HEK293 (cell line): ENCODE data around the gene LTBP1.

Experiments used
- CTCF ChIA-PET: fragments of 350-600 bp; formaldehyde crosslinking; extraction: SDS; loops from one replicate; lab custom pipeline; 2021; ENCODE audit warnings: antibody characterized with exemption; lab: Yijun Ruan, JAX
- POLR2A ChIA-PET: fragments of 300-600 bp; formaldehyde crosslinking; extraction: SDS; loops from one replicate; lab custom pipeline; 2020; ENCODE audit warnings: antibody characterized with exemption, inconsistent platforms; lab: Yijun Ruan, JAX
- H3K27ac ChIP-seq: fragments of 200-500 bp; sonication (Bioruptor generic); 2 replicates; pipeline ENCODE4 v1.5.1; 2014; ENCODE audit warnings: low read depth, low read length, control low read depth, inconsistent platforms; ENCODE audit errors: extremely low read depth
- H3K36me3 ChIP-seq, 2 experiments: fragments of 200-500 bp in 1 of 2; sonication (Bioruptor generic) in 1 of 2; 1 replicate in 1 of 2; 2 replicates in 1 of 2; pipeline ENCODE4 v1.5.1; 2014 to 2017; ENCODE audit warnings: inconsistent platforms in 2 of 2, low read length in 2 of 2; ENCODE audit not compliant: control insufficient read depth in 2 of 2, insufficient read depth in 1 of 2
- H3K4me1 ChIP-seq: fragments of 200-500 bp; sonication (Bioruptor generic); 2 replicates; pipeline ENCODE4 v1.5.1; 2014; ENCODE audit warnings: mild to moderate bottlenecking, low read length, inconsistent platforms; ENCODE audit not compliant: control insufficient read depth, insufficient read depth
- H3K4me3 ChIP-seq: 2 replicates; pipeline ENCODE4 v1.5.1; 2011; ENCODE audit warnings: low read depth, mild to moderate bottlenecking, control low read depth, low read length, moderate library complexity
- H3K9me3 ChIP-seq: fragments of 200-500 bp; sonication (Bioruptor generic); 2 replicates; pipeline ENCODE4 v1.5.1; 2014; ENCODE audit warnings: low read depth, low read length, inconsistent platforms; ENCODE audit not compliant: control insufficient read depth, insufficient read depth
- GLIS1 ChIP-seq: fragments of 450-650 bp; formaldehyde crosslinking; IDR thresholded peaks from 2 replicates; pipeline ENCODE4 v1.5.1; 2016; ENCODE audit warnings: missing biosample characterization, missing genetic modification characterization
- HOXC10 ChIP-seq: sonication (generic); formaldehyde crosslinking; IDR thresholded peaks from 2 replicates; pipeline ENCODE4 v1.8.1; 2023; ENCODE audit warnings: mild to moderate bottlenecking, missing genetic modification reagents
- KLF8 ChIP-seq: fragments of 450-650 bp; formaldehyde crosslinking; IDR thresholded peaks from 2 replicates; pipeline ENCODE4 v1.5.1; 2016; ENCODE audit warnings: missing biosample characterization, missing genetic modification characterization
- MEIS1 ChIP-seq: sonication (generic); formaldehyde crosslinking; IDR thresholded peaks from 2 replicates; pipeline ENCODE4 v1.8.1; 2022; ENCODE audit warnings: missing genetic modification reagents, mild to moderate bottlenecking, borderline replicate concordance
- MYNN ChIP-seq: fragments of 450-650 bp; formaldehyde crosslinking; IDR thresholded peaks from 2 replicates; pipeline ENCODE4 v1.5.1; 2016; ENCODE audit warnings: missing biosample characterization, missing genetic modification characterization, borderline replicate concordance
- PRDM1 ChIP-seq: fragments of 450-650 bp; formaldehyde crosslinking; IDR thresholded peaks from 2 replicates; pipeline ENCODE4; 2016; ENCODE audit warnings: missing biosample characterization, missing genetic modification characterization
- SALL2 ChIP-seq: fragments of 450-650 bp; formaldehyde crosslinking; IDR thresholded peaks from 2 replicates; pipeline ENCODE4 v1.5.0; 2017; ENCODE audit warnings: missing biosample characterization, mild to moderate bottlenecking, missing genetic modification characterization, borderline replicate concordance
- ZBTB17 ChIP-seq: fragments of 450-650 bp; formaldehyde crosslinking; IDR thresholded peaks from 2 replicates; pipeline ENCODE4 v1.5.1; 2016; ENCODE audit warnings: missing biosample characterization, missing genetic modification characterization
- ZFP3 ChIP-seq: fragments of 450-650 bp; formaldehyde crosslinking; IDR thresholded peaks from 2 replicates; pipeline ENCODE4 v1.5.1; 2016; ENCODE audit warnings: low read depth, missing biosample characterization, missing genetic modification characterization
- ZFP41 ChIP-seq: fragments of 450-650 bp; formaldehyde crosslinking; IDR thresholded peaks from 2 replicates; pipeline ENCODE4 v1.5.1; 2016; ENCODE audit warnings: missing biosample characterization, missing genetic modification characterization, borderline replicate concordance
- ZIC2 ChIP-seq: fragments of 450-650 bp; formaldehyde crosslinking; IDR thresholded peaks from 2 replicates; pipeline ENCODE4 v1.5.1; 2016; ENCODE audit warnings: missing biosample characterization, missing genetic modification characterization
- ZNF10 ChIP-seq: fragments of 450-650 bp; formaldehyde crosslinking; IDR thresholded peaks from 2 replicates; pipeline ENCODE4 v1.5.1; 2017; ENCODE audit warnings: missing biosample characterization, missing genetic modification characterization
- ZNF138 ChIP-seq: fragments of 450-650 bp; formaldehyde crosslinking; IDR thresholded peaks from 2 replicates; pipeline ENCODE4 v1.5.1; 2016; ENCODE audit warnings: missing biosample characterization, missing genetic modification characterization, borderline replicate concordance
- ZNF140 ChIP-seq: fragments of 450-650 bp; formaldehyde crosslinking; IDR thresholded peaks from 2 replicates; pipeline ENCODE4 v1.5.1; 2016; ENCODE audit warnings: missing biosample characterization, missing genetic modification characterization
- ZNF221 ChIP-seq: fragments of 450-650 bp; formaldehyde crosslinking; IDR thresholded peaks from 2 replicates; pipeline ENCODE4 v1.5.1; 2017; ENCODE audit warnings: missing biosample characterization, missing genetic modification characterization, borderline replicate concordance
- ZNF324 ChIP-seq: fragments of 450-650 bp; formaldehyde crosslinking; IDR thresholded peaks from 2 replicates; pipeline ENCODE4 v1.5.1; 2016; ENCODE audit warnings: missing biosample characterization, missing genetic modification characterization
- ZNF341 ChIP-seq: fragments of 450-650 bp; formaldehyde crosslinking; IDR thresholded peaks from 2 replicates; pipeline ENCODE4; 2016; ENCODE audit warnings: low read depth, missing biosample characterization, missing genetic modification characterization
- ZNF37A ChIP-seq: fragments of 450-650 bp; IDR thresholded peaks from 2 replicates; pipeline ENCODE4 v1.5.1; 2018; ENCODE audit warnings: missing biosample characterization, missing genetic modification characterization
- ZNF404 ChIP-seq: fragments of 450-650 bp; formaldehyde crosslinking; IDR thresholded peaks from 2 replicates; pipeline ENCODE4 v1.5.1; 2017; ENCODE audit warnings: missing biosample characterization, missing genetic modification characterization
- ZNF423 ChIP-seq: fragments of 450-650 bp; formaldehyde crosslinking; IDR thresholded peaks from 2 replicates; pipeline ENCODE4 v1.5.1; 2016; ENCODE audit warnings: missing biosample characterization, missing genetic modification characterization
- ZNF514 ChIP-seq: fragments of 450-650 bp; formaldehyde crosslinking; IDR thresholded peaks from 2 replicates; pipeline ENCODE4 v1.5.1; 2016; ENCODE audit warnings: missing biosample characterization, missing genetic modification characterization
- ZNF521 ChIP-seq: fragments of 450-650 bp; formaldehyde crosslinking; IDR thresholded peaks from 2 replicates; pipeline ENCODE4 v1.5.1; 2017; ENCODE audit warnings: missing biosample characterization, mild to moderate bottlenecking, missing genetic modification characterization
- ZNF529 ChIP-seq: fragments of 450-650 bp; formaldehyde crosslinking; IDR thresholded peaks from 2 replicates; pipeline ENCODE4 v1.5.1; 2017; ENCODE audit warnings: missing genetic modification characterization, missing biosample characterization; ENCODE audit not compliant: insufficient replicate concordance
- ZNF658 ChIP-seq: fragments of 450-650 bp; formaldehyde crosslinking; IDR thresholded peaks from 2 replicates; pipeline ENCODE4; 2016; ENCODE audit warnings: missing biosample characterization, missing genetic modification characterization
- ZNF792 ChIP-seq: fragments of 450-650 bp; formaldehyde crosslinking; IDR thresholded peaks from 2 replicates; pipeline ENCODE4 v1.5.1; 2016; ENCODE audit warnings: missing biosample characterization, missing genetic modification characterization
- TF ChIP-seq, protein P1 (sequence below): fragments of 450-650 bp; formaldehyde crosslinking; IDR thresholded peaks from 2 replicates; pipeline ENCODE4 v1.5.1; 2016; ENCODE audit warnings: missing biosample characterization, missing genetic modification characterization
- TF ChIP-seq, protein P2 (sequence below): fragments of 450-650 bp; formaldehyde crosslinking; IDR thresholded peaks from 2 replicates; pipeline ENCODE4 v1.5.1; 2016; ENCODE audit warnings: missing biosample characterization, missing genetic modification characterization
- TF ChIP-seq, protein P3 (sequence below): fragments of 450-650 bp; formaldehyde crosslinking; IDR thresholded peaks from 2 replicates; pipeline ENCODE4 v1.5.1; 2016; ENCODE audit warnings: missing biosample characterization, missing genetic modification characterization
- TF ChIP-seq, protein P4 (sequence below): fragments of 450-650 bp; formaldehyde crosslinking; IDR thresholded peaks from 2 replicates; pipeline ENCODE4 v1.5.1; 2016; ENCODE audit warnings: missing biosample characterization, missing genetic modification characterization, borderline replicate concordance

The LTBP1 gene

DNA sequence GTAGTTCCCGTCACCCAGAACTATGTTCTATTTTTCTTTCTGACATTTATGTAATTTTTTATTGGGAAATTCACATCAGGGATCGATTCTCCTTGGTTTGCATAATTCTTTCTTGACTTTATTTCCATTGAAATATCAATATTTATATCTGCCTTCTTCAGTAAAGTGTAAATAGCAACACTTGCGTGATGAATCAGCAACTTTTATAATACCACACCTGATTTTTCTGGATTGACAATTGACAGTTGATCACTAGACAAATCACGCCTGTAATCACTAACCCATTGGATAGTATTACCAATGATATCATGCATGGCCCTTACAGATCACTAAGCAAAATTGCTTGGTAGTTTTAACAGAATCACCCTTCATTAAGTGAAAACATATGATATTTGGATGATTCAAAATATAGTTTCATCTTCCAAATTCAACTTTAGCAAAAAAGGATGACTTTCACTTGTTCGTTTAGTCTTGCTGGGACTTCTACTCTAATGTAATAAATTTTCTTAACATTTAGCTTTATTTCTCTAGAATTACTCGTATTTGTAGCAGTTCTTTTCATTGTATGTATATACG is 390.7 kb downstream of the LTBP1 start:
- Histone ChIP-seq H3K9me3 (no peaks in the 10 kb centered on the region), H3K4me3 (no peak overlapping the region), H3K4me1 (no peaks in the 10 kb centered on the region), H3K27ac (no peak overlapping the region), H3K36me3 (no peaks in the 10 kb centered on the region)
- ChIA-PET POLR2A (no interaction called here), CTCF (interaction anchor here (0.7 kb wide), 1 partner anchor 1203 kb away, joined by 4 read pairs; no protein-coding TSS in a partner anchor)
- TF ChIP-seq ZNF514 (no peak), ZNF341 (tag by site-specific recombination) (no peak), MYNN (tag by site-specific recombination) (no peak), ZNF529 (tag by site-specific recombination) (no peak), ZNF10 (tag by site-specific recombination) (no peak), GLIS1 (tag by site-specific recombination) (no peak), MEIS1 (no peak), SALL2 (tag by site-specific recombination) (no peak), ZNF37A (tag by site-specific recombination) (no peak), ZNF324 (tag by site-specific recombination) (no peak), ZBTB17 (tag by site-specific recombination) (no peak)
- TF ChIP-seq, protein P1, sequence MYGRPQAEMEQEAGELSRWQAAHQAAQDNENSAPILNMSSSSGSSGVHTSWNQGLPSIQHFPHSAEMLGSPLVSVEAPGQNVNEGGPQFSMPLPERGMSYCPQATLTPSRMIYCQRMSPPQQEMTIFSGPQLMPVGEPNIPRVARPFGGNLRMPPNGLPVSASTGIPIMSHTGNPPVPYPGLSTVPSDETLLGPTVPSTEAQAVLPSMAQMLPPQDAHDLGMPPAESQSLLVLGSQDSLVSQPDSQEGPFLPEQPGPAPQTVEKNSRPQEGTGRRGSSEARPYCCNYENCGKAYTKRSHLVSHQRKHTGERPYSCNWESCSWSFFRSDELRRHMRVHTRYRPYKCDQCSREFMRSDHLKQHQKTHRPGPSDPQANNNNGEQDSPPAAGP (tag by site-specific recombination): no peak

DNA sequence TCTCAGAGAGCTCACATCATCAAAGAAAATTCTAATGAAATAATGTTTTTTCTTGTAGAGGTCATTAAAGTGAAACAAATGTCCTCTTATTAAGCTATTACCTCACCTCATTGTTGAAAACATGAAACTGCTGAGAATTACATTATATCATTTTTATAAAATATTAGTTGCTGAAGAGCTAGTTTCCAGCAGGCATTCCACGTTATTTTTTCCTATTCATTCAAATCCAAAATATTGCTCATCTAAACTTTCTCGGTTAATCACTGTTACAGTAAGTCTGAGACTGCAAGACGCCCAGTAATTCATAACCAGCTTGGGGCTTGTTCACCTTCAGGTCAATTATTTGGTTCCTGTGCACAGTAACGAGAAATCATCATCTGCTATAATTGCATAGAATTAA is 391.2 kb downstream of the LTBP1 start:
- H3K4me3 ChIP-seq: no peak overlapping the region
- no peaks in the 10 kb centered on the region for H3K36me3 ChIP-seq
- no peaks in the 10 kb centered on the region for H3K9me3 ChIP-seq
- no peaks in the 10 kb centered on the region for H3K4me1 ChIP-seq
- ChIA-PET POLR2A (no interaction called here), CTCF (interaction anchor here (0.7 kb wide), 1 partner anchor 1202 kb away, joined by 4 read pairs; no protein-coding TSS in a partner anchor)
- H3K27ac ChIP-seq: no peak overlapping the region
- TF ChIP-seq HOXC10 (CRISPR knock-in tag): no peak
- TF ChIP-seq ZNF140 (tag by site-specific recombination): no peak
- no peak for TF ChIP-seq ZFP3 (tag by site-specific recombination)
- TF ChIP-seq PRDM1 (tag by site-specific recombination): no peak
- no peak for TF ChIP-seq ZNF521 (tag by site-specific recombination)
- TF ChIP-seq ZNF221 (tag by site-specific recombination): no peak
- TF ChIP-seq ZNF404 (tag by site-specific recombination): no peak
- no peak for TF ChIP-seq ZIC2 (tag by site-specific recombination)
- no peak for TF ChIP-seq ZFP41 (tag by site-specific recombination)
- TF ChIP-seq ZNF658 (tag by site-specific recombination): no peak
- TF ChIP-seq ZNF792: no peak
- TF ChIP-seq, protein P2, sequence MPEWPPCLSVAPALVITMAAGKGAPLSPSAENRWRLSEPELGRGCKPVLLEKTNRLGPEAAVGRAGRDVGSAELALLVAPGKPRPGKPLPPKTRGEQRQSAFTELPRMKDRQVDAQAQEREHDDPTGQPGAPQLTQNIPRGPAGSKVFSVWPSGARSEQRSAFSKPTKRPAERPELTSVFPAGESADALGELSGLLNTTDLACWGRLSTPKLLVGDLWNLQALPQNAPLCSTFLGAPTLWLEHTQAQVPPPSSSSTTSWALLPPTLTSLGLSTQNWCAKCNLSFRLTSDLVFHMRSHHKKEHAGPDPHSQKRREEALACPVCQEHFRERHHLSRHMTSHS: no peak
- no peak for TF ChIP-seq ZNF423 (tag by site-specific recombination)
- TF ChIP-seq, protein P3, sequence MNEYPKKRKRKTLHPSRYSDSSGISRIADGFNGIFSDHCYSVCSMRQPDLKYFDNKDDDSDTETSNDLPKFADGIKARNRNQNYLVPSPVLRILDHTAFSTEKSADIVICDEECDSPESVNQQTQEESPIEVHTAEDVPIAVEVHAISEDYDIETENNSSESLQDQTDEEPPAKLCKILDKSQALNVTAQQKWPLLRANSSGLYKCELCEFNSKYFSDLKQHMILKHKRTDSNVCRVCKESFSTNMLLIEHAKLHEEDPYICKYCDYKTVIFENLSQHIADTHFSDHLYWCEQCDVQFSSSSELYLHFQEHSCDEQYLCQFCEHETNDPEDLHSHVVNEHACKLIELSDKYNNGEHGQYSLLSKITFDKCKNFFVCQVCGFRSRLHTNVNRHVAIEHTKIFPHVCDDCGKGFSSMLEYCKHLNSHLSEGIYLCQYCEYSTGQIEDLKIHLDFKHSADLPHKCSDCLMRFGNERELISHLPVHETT (tag by site-specific recombination): no peak
- no peak for TF ChIP-seq ZNF138 (tag by site-specific recombination)
- TF ChIP-seq, protein P4, sequence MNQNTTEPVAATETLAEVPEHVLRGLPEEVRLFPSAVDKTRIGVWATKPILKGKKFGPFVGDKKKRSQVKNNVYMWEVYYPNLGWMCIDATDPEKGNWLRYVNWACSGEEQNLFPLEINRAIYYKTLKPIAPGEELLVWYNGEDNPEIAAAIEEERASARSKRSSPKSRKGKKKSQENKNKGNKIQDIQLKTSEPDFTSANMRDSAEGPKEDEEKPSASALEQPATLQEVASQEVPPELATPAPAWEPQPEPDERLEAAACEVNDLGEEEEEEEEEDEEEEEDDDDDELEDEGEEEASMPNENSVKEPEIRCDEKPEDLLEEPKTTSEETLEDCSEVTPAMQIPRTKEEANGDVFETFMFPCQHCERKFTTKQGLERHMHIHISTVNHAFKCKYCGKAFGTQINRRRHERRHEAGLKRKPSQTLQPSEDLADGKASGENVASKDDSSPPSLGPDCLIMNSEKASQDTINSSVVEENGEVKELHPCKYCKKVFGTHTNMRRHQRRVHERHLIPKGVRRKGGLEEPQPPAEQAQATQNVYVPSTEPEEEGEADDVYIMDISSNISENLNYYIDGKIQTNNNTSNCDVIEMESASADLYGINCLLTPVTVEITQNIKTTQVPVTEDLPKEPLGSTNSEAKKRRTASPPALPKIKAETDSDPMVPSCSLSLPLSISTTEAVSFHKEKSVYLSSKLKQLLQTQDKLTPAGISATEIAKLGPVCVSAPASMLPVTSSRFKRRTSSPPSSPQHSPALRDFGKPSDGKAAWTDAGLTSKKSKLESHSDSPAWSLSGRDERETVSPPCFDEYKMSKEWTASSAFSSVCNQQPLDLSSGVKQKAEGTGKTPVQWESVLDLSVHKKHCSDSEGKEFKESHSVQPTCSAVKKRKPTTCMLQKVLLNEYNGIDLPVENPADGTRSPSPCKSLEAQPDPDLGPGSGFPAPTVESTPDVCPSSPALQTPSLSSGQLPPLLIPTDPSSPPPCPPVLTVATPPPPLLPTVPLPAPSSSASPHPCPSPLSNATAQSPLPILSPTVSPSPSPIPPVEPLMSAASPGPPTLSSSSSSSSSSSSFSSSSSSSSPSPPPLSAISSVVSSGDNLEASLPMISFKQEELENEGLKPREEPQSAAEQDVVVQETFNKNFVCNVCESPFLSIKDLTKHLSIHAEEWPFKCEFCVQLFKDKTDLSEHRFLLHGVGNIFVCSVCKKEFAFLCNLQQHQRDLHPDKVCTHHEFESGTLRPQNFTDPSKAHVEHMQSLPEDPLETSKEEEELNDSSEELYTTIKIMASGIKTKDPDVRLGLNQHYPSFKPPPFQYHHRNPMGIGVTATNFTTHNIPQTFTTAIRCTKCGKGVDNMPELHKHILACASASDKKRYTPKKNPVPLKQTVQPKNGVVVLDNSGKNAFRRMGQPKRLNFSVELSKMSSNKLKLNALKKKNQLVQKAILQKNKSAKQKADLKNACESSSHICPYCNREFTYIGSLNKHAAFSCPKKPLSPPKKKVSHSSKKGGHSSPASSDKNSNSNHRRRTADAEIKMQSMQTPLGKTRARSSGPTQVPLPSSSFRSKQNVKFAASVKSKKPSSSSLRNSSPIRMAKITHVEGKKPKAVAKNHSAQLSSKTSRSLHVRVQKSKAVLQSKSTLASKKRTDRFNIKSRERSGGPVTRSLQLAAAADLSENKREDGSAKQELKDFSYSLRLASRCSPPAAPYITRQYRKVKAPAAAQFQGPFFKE (tag by site-specific recombination): no peak
- no peak for TF ChIP-seq KLF8
